Calu3 (cell line): Measurements from ENCODE around the gene TMTC2. TPM values are rescaled to one million over a fixed set of nuclear protein-coding genes. Genes with fewer than 3 reads are reported as not detected.
"Not testable (repeated sequence)": the region's sequence is repeated elsewhere in the genome, so short reads cannot be mapped to it uniquely, and the experiment has no call there.

Experiments used
- BruUV-seq: library from RNA; stranded (reverse); fragments of 400-500 nt; replicated peaks from 2 replicates; lab custom pipeline; 2021; lab: Mats Ljungman, UMichigan
- CTCF ChIA-PET: fragments of 300-600 bp; sonication (Branson Sonifier 250); formaldehyde crosslinking; loops from one replicate; lab custom pipeline; 2022; ENCODE audit warnings: antibody characterized with exemption; lab: Charles Lee
- DNase-seq: peaks from one replicate; pipeline ENCODE4 v3.0.0; 2022
- H3K27ac Mint-ChIP-seq: one replicate; pipeline ENCODE4 v1.8.0; 2022; ENCODE audit warnings: mixed read lengths; ENCODE audit not compliant: unreplicated experiment
- H3K27me3 Mint-ChIP-seq: one replicate; pipeline ENCODE4 v1.8.0; 2022; ENCODE audit warnings: mixed read lengths; ENCODE audit not compliant: unreplicated experiment
- H3K36me3 Mint-ChIP-seq: one replicate; pipeline ENCODE4 v1.8.0; 2022; ENCODE audit warnings: mild to moderate bottlenecking, moderate library complexity, mixed read lengths; ENCODE audit not compliant: insufficient read depth, unreplicated experiment
- H3K4me1 Mint-ChIP-seq: one replicate; pipeline ENCODE4 v1.8.0; 2022; ENCODE audit warnings: mild to moderate bottlenecking, low read depth, mixed read lengths; ENCODE audit not compliant: unreplicated experiment
- H3K4me3 Mint-ChIP-seq: one replicate; pipeline ENCODE4 v1.8.0; 2022; ENCODE audit warnings: mild to moderate bottlenecking, low read depth, moderate library complexity, mixed read lengths; ENCODE audit not compliant: unreplicated experiment
- H3K9me3 Mint-ChIP-seq: one replicate; pipeline ENCODE4 v1.8.0; 2022; ENCODE audit warnings: low read depth, mixed read lengths; ENCODE audit not compliant: unreplicated experiment
- intact Hi-C: fragments of 100-400 bp; cut with micrococcal nuclease; formaldehyde crosslinking; loops from one replicate; pipeline ENCODE4 v1.10.0; 2022; ENCODE audit not compliant: unreplicated experiment
- total RNA-seq: library from RNA; stranded (reverse); gene quantifications from 2 replicates; pipeline ENCODE4 v1.2.3, GENCODE V29; 2022
- TF ChIP-seq, protein P1 (sequence below): fragments of 200-600 bp; IDR thresholded peaks from one replicate; pipeline ENCODE4 v1.8.0; 2022; ENCODE audit warnings: antibody characterized with exemption; ENCODE audit not compliant: unreplicated experiment

The TMTC2 gene
- total RNA-seq, 1 experiment from 2014 or later = 31.2 TPM

DNA sequence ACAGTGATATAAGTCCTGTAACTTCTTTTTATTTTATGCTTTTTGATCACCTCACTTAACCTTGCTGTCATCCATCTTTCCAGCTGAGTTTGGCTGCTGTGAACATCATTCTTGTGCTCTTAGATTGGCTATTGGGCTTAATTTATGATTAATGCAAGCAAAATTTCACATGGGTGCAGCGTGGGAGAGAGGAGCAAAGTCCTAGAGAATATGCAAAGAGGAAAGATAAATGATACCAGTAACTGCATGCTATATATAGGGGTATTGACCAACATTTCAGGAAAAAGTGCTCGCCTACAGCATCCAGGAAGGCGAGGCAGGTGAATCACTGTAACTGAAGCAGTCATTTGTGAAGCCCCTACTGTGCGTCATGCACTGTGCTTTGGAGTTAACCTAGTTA is 153.1 kb downstream of the TMTC2 start:
- Mint-ChIP-seq H3K27me3 (no peaks in the 10 kb centered on the region), H3K27ac (no peak overlapping the region), H3K4me3 (no peak overlapping the region), H3K36me3 (no peaks in the 10 kb centered on the region), H3K4me1 (peaks cover 9% of the 10 kb centered on the region), H3K9me3 (no peaks in the 10 kb centered on the region)
- BruUV-seq = no TSS peak
- TF ChIP-seq, protein P1, sequence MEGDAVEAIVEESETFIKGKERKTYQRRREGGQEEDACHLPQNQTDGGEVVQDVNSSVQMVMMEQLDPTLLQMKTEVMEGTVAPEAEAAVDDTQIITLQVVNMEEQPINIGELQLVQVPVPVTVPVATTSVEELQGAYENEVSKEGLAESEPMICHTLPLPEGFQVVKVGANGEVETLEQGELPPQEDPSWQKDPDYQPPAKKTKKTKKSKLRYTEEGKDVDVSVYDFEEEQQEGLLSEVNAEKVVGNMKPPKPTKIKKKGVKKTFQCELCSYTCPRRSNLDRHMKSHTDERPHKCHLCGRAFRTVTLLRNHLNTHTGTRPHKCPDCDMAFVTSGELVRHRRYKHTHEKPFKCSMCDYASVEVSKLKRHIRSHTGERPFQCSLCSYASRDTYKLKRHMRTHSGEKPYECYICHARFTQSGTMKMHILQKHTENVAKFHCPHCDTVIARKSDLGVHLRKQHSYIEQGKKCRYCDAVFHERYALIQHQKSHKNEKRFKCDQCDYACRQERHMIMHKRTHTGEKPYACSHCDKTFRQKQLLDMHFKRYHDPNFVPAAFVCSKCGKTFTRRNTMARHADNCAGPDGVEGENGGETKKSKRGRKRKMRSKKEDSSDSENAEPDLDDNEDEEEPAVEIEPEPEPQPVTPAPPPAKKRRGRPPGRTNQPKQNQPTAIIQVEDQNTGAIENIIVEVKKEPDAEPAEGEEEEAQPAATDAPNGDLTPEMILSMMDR = no peak
- CTCF ChIA-PET = no interaction called here
- intact Hi-C loops = no loop called here
- DNase-seq = no peak

DNA sequence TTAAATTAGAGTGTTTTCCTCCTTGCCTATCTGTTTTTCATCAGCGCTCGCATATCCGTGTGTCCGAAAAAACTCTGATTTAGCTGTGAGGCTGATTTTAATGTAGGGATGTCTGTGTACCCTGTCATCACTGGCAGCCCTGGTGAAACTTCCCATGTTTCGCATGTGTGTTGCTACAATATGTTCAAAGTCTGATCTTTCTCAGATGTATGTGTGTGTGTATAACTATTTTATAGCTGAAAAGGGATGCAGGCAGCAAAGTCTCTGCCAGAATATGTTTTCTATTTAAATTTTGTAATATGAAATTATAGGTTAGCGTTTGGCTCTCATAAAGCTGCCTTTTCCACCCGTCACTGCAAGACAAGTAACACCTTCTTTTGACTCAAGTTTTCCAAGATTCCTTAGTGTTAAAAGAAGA is 154.8 kb downstream of the TMTC2 start:
- H3K4me1 Mint-ChIP-seq = peaks cover 9% of the 10 kb centered on the region
- CTCF ChIA-PET = no interaction called here
- TF ChIP-seq, protein P1 = no peak
- no peaks in the 10 kb centered on the region for H3K36me3 Mint-ChIP-seq
- BruUV-seq = no TSS peak
- H3K9me3 Mint-ChIP-seq = no peaks in the 10 kb centered on the region
- H3K27ac Mint-ChIP-seq = no peak overlapping the region
- no peak overlapping the region for H3K4me3 Mint-ChIP-seq
- no peaks in the 10 kb centered on the region for H3K27me3 Mint-ChIP-seq
- DNase-seq = no peak
- intact Hi-C loops = no loop called here

DNA sequence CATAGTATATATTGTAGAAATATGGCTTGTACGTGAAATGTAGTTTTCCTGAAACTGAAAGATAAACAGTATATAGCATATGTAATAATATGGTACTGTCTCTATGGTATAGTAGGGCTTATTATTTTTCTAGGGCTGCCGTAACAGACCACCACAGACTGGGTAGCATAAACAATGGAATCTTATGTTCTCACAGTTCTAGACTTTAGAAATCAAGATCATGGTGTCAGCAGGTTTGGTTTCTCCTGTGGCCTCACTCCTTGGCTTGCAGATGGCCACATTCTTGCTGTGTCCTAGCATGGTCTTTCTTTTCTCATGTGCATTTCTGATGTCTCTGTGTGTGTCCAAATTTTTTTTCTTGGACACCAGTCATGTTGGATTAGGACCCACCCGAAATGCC is 155.8 kb downstream of the TMTC2 start:
- no peaks in the 10 kb centered on the region for H3K27me3 Mint-ChIP-seq
- DNase-seq = no peak
- no TSS peak for BruUV-seq
- CTCF ChIA-PET = no interaction called here
- intact Hi-C loops = no loop called here
- H3K4me1 Mint-ChIP-seq = peaks cover 9% of the 10 kb centered on the region
- no peaks in the 10 kb centered on the region for H3K9me3 Mint-ChIP-seq
- H3K4me3 Mint-ChIP-seq = no peak overlapping the region
- no peak overlapping the region for H3K27ac Mint-ChIP-seq
- H3K36me3 Mint-ChIP-seq = no peaks in the 10 kb centered on the region
- TF ChIP-seq, protein P1 = no peak

DNA sequence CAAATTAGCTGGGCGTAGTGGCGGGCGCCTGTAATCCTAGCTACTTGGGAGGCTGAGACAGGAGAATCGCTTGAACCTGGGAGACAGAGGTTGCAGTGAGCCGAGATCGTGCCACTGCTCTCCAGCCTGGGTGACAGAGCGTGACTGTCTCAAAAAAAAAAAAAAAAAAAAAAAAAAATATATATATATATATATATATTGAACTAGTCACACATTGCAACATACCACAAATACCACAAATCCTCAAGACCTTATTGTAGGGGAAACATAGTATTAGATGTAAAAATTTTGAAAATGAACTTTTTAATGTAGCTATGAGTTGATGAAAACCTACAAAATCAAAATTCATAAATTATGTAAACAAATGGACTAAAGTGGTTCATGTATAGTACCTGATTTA is 158.4 kb downstream of the TMTC2 start:
- CTCF ChIA-PET, H3K36me3 Mint-ChIP-seq, BruUV-seq, H3K4me3 Mint-ChIP-seq, H3K27ac Mint-ChIP-seq, H3K9me3 Mint-ChIP-seq, H3K27me3 Mint-ChIP-seq, DNase-seq, H3K4me1 Mint-ChIP-seq, intact Hi-C loops: not testable (repeated sequence)

DNA sequence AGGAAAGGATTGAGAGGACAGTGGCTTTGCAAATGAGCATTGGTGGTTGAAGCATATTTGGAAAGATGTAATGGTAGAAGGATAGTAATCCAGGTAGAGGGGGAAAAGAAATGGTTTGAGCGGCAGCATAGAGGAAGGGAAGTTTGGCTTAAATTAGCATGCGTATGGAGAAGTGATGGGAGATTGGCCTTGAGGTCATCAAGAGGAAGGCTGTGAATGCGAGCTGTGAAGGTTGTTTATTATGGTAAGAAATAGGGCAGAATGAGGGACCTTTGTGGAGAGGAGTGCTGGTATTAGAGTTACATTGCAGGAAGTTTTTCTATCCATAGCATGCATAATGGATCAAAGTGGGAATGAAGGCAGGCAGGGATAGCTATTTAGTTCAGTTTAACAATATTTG is 162.1 kb downstream of the TMTC2 start:
- DNase-seq = no peak
- Mint-ChIP-seq H3K27me3 (no peaks in the 10 kb centered on the region), H3K27ac (no peak overlapping the region), H3K9me3 (no peaks in the 10 kb centered on the region), H3K36me3 (no peaks in the 10 kb centered on the region), H3K4me1 (no peaks in the 10 kb centered on the region), H3K4me3 (no peak overlapping the region)
- CTCF ChIA-PET = no interaction called here
- intact Hi-C loops = no loop called here
- TF ChIP-seq, protein P1 = no peak
- BruUV-seq = no TSS peak
